Renal cortex interstitium (tissue), 11 donors: ENCODE results near the gene RARA. TPM values are rescaled to one million over a fixed set of nuclear protein-coding genes. Genes with fewer than 3 reads are reported as not detected.

ENCODE experiments used
- DNase-seq, 11 donors: peaks; one replicate each; pipeline ENCODE4 v3.0.0-alpha.2; 2013; ENCODE audit warnings: low read depth in 9 of 11, low spot score in 4 of 11; ENCODE audit errors: extremely low read depth in 1 of 11
- polyA plus RNA-seq, 3 donors: library from polyadenylated mRNA; unstranded; fragments of 120-200 nt; gene quantifications; one replicate each; pipeline ENCODE4 v1.2.1, GENCODE V29; 2013; ENCODE audit not compliant: insufficient read length in 3 of 3

The RARA gene
- polyA plus RNA-seq, 3 donors = 37.9 to 41.5 (median 41.0) TPM

DNA sequence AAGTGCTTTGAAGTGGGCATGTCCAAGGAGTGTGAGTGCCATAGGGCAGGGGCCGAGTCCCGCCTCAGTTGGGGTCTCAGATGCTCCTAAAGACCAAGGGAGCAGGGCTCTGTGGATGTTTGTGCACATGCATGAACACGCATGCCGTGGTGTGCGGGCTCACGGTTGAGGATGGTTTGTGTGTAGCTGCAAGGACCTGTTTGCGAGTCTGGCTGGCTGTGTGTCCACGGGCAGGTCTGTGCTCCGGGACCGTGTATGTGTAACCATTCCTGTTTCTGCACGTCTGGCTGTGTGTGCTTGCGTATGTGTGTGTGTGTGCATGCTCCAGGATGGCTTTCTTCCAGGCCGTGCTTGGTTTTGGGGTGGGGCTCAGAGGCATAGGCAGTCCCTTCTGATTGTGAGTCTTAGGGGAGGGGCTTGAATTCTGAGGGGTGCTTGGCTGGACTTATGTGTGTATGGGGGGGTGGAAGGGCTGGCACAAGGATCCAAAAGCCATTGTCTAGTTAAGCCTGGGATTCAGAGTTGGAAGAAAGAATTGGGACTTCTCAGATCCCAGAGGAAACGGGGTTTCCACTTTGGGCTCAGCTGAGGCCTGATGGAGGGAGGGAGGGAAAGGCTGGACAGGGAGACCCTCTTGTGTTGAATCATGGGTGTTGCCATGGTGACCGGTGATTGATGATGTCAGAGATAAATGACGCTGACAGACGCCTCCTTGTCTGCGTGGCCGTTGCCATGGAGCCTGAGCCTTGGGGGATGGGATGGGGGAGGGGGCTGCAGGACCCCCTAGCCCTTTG, 41.1 kb downstream of the RARA start:
- DNase-seq = peak in 6 of 11 donors; percentile 66 to 79 (median 77)

GRCh38 chr17:40350689-40351358, 41.8 kb downstream of the RARA start:
- no peak for DNase-seq

- DNase-seq = no peak
Observed at GRCh38 chr17:40351359-40352236, 42.6 kb downstream of the RARA start.

GRCh38 chr17:40352237-40352778, 43.3 kb downstream of the RARA start:
- DNase-seq = no peak

DNA sequence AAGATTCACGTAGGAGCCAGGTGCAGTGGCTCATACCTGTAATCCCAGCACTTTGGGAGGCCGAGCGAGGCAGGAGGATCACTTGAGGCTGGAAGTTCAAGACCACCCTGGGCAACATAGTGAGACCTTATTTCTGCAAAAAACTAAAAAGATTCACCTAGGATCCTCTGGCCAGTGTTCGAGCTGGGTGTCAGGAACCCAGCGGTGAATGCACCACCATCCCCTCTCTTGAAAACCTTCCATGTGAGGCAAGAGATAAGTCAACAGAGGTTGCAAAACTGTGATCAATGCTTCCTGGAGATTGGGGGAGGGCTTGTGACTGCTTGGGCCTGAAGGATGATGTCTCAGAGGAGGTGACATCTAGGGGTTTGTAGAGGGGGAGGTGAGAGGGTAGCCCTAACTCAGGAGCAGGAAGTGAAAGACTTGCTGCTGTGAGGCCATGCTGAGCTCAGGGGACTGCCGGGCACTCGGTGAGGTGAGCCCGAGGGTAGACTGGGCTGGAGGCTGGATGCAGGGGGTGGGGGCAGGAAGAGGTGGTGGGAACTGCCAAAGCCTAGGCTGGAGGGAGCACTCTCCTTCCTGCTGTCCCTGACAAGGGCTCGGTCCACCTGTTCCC, 43.9 kb downstream of the RARA start:
- no peak for DNase-seq

DNA sequence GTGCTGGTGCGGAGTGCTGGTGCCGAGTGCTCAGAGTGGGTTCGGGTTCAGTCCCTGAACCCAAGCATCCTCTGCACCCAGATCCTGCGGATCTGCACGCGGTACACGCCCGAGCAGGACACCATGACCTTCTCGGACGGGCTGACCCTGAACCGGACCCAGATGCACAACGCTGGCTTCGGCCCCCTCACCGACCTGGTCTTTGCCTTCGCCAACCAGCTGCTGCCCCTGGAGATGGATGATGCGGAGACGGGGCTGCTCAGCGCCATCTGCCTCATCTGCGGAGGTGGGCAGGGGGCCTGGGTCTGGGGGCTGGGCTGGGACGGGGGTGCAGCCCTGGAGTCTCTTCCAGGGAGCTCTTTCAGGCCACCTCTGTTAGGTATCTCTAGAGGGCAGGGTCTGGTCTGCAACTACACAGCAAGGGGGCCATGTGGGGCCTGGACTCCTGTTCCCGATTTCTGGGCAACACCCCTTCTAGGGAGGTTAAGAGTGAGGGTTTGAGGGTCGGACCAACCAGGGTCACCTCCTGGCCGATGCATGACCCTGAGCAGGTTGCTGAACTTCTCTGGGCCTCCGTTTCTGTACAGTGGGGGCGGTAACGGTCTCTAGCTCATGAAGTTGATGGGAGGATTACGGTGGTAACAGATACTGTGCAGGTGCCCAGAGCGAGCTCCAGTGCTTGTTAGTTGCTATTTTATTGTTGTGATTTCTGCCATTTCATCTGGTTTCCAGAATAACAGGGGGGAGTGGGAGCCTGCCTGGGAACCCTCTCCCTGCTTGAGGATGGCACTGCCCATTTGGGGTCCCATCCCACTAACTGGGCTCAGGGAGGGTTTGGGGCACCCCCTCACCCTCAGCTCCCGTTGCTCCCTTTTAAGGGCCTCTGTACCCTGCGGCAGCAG, 45.5 kb downstream of the RARA start:
- DNase-seq = no peak

DNA sequence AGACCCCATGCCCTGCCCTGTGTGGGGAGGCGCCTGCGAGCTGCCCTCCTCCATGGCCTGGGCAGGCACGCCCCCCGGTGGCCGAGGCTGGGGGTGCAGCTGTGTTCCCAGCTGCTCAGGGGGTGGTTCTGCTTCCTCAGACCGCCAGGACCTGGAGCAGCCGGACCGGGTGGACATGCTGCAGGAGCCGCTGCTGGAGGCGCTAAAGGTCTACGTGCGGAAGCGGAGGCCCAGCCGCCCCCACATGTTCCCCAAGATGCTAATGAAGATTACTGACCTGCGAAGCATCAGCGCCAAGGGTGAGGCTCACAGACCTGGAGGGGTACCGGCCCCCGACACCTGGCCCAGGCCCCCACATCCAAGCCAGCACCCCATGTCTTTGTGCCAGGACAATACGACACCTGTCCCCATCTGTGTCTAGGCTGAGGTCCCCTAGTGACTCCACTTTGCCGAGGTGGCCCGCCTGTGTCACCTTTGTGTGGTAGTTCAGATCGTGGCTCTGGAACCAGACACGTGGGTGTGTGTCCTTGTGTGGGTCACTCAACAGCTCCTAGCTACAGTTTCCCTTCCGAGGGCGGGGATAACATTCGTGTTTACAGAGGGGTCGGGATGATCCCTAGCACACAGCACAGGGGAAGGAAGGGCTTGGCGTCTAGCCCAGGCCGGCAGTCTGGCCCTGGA, 46.3 kb downstream of the RARA start:
- peak in 1 of 11 donors; percentile 41 for DNase-seq

DNA sequence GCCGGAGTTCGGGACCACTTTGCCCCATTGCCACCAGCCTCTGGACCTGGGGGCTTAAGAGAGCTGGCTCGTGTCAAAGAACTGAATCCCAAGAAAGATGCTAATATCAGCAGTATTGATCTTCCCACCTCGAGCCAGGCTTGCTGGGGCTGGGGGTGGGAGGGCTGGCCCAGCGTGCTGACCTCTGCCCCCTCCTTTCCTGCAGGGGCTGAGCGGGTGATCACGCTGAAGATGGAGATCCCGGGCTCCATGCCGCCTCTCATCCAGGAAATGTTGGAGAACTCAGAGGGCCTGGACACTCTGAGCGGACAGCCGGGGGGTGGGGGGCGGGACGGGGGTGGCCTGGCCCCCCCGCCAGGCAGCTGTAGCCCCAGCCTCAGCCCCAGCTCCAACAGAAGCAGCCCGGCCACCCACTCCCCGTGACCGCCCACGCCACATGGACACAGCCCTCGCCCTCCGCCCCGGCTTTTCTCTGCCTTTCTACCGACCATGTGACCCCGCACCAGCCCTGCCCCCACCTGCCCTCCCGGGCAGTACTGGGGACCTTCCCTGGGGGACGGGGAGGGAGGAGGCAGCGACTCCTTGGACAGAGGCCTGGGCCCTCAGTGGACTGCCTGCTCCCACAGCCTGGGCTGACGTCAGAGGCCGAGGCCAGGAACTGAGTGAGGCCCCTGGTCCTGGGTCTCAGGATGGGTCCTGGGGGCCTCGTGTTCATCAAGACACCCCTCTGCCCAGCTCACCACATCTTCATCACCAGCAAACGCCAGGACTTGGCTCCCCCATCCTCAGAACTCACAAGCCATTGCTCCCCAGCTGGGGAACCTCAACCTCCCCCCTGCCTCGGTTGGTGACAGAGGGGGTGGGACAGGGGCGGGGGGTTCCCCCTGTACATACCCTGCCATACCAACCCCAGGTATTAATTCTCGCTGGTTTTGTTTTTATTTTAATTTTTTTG, 47.1 kb downstream of the RARA start:
- DNase-seq = no peak

DNA sequence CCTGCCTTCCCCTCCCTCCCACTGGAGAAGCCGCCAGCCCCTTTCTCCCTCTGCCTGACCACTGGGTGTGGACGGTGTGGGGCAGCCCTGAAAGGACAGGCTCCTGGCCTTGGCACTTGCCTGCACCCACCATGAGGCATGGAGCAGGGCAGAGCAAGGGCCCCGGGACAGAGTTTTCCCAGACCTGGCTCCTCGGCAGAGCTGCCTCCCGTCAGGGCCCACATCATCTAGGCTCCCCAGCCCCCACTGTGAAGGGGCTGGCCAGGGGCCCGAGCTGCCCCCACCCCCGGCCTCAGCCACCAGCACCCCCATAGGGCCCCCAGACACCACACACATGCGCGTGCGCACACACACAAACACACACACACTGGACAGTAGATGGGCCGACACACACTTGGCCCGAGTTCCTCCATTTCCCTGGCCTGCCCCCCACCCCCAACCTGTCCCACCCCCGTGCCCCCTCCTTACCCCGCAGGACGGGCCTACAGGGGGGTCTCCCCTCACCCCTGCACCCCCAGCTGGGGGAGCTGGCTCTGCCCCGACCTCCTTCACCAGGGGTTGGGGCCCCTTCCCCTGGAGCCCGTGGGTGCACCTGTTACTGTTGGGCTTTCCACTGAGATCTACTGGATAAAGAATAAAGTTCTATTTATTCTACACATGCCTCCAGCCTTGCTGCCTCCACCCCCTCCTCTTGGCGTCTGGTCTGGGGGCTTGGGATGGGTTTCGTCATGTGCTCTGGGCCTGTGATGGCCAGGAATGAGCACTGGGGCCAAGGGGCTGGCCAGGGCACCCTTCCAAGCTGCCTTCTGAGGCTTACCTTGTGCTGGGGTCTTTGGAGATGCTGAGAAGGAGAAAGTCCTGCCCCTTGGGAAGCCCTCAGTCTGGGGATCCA, 48.3 kb downstream of the RARA start:
- DNase-seq = no peak

- DNase-seq = peak in 10 of 11 donors; percentile 70 to 88 (median 83)
Observed at GRCh38 chr17:40358323-40359038, 49.5 kb downstream of the RARA start.

DNA sequence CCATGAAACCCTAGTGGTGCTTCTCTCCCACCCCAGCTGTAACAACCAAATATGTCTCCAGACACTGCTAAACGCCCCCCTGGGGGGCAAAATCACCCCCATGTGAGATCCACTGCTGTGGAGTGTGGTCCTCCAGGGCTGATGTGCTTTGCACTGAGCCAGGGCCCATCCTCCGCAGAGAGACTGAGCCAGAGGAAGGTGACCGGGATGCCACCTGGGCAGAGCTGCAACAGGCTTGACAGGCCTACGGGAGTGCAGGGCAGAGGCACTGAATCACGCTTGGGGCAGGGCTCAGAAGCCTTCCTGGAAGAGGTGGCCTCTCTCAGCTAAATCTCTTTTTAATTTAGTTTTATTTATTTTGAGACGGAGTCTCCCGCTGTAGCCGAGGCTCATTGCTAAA, 51.1 kb downstream of the RARA start:
- no peak for DNase-seq

DNA sequence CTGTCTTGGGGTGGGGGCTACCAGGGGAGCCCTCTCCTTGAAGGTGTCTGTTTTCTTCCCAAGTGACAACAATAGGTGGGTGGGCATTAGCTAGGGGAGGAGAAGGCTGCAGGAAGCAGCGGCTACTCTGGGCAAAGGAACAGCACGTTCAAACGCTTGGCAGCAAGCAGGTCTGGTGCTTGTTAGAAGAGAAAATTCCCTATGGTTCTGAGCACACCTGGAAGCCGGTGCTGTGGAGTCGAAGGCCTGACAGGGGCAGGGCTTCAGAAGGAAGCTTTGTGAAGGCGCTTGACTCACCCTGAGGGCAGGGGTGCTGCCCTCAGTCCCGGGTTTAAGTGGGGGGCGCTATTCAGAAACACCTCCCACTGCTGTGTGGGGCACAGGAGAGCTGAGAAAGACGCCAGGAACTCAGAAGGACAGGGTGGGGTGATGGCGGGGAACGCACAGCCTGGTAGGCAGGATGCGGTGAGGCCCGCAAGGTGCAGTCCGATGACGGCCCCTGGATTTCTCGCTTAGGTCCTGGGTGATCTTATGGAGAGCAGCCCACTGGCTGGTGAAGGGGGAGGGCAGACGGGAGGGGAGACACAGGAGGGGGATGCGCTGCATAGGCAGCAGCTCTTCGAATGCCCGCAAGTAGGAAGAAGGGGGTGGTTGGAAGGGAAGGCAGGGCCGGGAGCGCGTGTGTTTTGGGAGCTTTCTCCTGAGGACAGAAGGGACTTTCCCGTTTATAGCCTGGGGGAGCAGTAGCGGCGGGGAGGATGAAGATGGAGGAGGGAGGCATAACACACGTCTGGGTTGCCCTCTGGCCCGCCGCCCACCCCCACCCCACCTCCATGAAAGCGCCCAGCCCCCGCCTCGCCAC, 52.3 kb downstream of the RARA start:
- no peak for DNase-seq

DNA sequence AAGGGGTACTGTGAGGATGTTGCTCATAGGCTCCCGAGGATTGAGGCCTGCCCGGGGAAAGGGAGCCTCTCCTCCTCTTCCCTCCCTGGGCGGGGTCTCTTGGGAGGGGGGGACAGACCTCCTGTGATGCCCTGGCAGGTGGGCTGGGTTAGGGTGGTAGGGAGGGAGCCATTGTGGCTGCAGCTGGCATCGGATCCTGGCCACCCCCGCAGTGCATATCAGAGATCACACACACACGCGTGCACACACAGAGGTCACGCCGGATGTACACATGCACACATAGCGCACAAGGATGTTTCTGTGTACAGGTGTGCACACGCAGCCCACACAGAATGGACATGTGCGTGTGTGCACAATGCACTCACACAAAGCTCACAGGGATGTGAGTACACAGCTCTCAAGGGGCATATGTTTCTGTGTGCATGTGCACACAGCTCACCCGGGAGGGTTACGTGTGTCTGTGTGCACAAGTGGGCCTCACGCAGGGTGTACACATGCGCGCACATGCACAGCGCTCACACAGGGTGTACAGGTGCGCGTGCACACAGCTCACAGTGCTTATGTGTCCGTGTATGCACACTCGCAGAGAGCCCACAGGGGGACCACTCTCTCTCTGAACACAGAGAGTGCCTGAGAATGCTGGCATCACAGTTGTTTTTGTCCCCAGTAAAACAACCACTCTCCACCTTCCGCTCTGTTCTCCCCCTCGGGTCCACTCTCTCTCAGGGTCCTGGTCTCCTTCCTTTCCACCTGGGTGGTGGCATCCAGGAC, 53.1 kb downstream of the RARA start:
- no peak for DNase-seq
